ENCODE data around the gene PIK3AP1. TPM values are rescaled to one million over a fixed set of nuclear protein-coding genes. Genes with fewer than 3 reads are reported as not detected.
"Not testable (repeated sequence)": the region's sequence is repeated elsewhere in the genome, so short reads cannot be mapped to it uniquely, and the experiment has no call there.

The PIK3AP1 gene
- total and polyA plus RNA-seq, 4 donors = 27.3 to 137 (median 50.9) TPM

DNA sequence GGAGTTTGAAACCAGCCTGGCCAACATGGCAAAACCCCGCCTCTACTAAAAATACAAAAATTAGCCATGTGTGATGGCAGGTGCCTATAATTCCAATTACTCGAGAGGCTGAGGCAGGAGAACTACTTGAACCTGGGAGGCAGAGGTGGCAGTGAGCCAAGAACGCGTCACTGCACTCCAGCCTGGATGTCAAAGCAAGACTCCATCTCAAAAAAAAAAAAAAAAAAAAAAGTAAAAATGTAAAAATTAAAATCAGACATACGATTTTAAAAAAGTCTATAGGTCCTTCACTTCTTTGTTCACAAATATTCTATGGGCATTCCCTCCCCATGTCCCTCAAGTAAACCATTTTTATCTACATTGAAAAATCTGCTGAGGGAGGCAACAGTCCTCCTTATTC, 171.7 kb downstream of the PIK3AP1 start:
- Histone ChIP-seq H3K36me3 (ENCODE audit: control insufficient read depth in 4 of 4, insufficient read depth in 3 of 4, low read depth in 1 of 4, low read length in 3 of 4) (peaks cover 6 to 50% (median 42%) of the 10 kb centered on the region in 4 donors), H3K27me3 (ENCODE audit: control insufficient read depth in 4 of 4, insufficient read depth in 4 of 4, low read length in 3 of 4) (no peaks in the 10 kb centered on the region), H3K4me3 (ENCODE audit: low read depth in 1 of 3, low read length in 3 of 3) (no peak overlapping the region), H3K27ac (ENCODE audit: low read depth in 1 of 2, low read length in 2 of 2) (no peak overlapping the region), H3K9me3 (ENCODE audit: control insufficient read depth in 4 of 4, low read length in 3 of 4) (no peaks in the 10 kb centered on the region), H3K4me1 (ENCODE audit: control insufficient read depth in 4 of 4, insufficient read depth in 4 of 4, low read length in 3 of 4) (no peaks in the 10 kb centered on the region), H3K9ac (ENCODE audit: low read depth in 1 of 2, low read length in 2 of 2) (no peak overlapping the region)
- 90% methylated on average over 5 of the region's 5 CpGs for WGBS
- TF ChIP-seq SP1 (IDR thresholded peaks at IDR 0.05) (no peak), RAD21 (IDR thresholded peaks at IDR 0.05) (no peak), FOXA1 (IDR thresholded peaks at IDR 0.05) (no peak), TAF1 (conservative IDR thresholded peaks at IDR 0.05) (no peak), HNF4A (conservative IDR thresholded peaks at IDR 0.05) (no peak), HNF4G (IDR thresholded peaks at IDR 0.05) (no peak), JUND (IDR thresholded peaks at IDR 0.05) (no peak), RXRA (IDR thresholded peaks at IDR 0.05) (no peak), FOXA2 (IDR thresholded peaks at IDR 0.05) (no peak)
- TF ChIP-seq, protein P1, sequence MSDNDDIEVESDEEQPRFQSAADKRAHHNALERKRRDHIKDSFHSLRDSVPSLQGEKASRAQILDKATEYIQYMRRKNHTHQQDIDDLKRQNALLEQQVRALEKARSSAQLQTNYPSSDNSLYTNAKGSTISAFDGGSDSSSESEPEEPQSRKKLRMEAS (IDR thresholded peaks at IDR 0.05) = no peak
- TF ChIP-seq, protein P2, sequence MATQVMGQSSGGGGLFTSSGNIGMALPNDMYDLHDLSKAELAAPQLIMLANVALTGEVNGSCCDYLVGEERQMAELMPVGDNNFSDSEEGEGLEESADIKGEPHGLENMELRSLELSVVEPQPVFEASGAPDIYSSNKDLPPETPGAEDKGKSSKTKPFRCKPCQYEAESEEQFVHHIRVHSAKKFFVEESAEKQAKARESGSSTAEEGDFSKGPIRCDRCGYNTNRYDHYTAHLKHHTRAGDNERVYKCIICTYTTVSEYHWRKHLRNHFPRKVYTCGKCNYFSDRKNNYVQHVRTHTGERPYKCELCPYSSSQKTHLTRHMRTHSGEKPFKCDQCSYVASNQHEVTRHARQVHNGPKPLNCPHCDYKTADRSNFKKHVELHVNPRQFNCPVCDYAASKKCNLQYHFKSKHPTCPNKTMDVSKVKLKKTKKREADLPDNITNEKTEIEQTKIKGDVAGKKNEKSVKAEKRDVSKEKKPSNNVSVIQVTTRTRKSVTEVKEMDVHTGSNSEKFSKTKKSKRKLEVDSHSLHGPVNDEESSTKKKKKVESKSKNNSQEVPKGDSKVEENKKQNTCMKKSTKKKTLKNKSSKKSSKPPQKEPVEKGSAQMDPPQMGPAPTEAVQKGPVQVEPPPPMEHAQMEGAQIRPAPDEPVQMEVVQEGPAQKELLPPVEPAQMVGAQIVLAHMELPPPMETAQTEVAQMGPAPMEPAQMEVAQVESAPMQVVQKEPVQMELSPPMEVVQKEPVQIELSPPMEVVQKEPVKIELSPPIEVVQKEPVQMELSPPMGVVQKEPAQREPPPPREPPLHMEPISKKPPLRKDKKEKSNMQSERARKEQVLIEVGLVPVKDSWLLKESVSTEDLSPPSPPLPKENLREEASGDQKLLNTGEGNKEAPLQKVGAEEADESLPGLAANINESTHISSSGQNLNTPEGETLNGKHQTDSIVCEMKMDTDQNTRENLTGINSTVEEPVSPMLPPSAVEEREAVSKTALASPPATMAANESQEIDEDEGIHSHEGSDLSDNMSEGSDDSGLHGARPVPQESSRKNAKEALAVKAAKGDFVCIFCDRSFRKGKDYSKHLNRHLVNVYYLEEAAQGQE (IDR thresholded peaks at IDR 0.05) = no peak
- TF ChIP-seq, protein P3, sequence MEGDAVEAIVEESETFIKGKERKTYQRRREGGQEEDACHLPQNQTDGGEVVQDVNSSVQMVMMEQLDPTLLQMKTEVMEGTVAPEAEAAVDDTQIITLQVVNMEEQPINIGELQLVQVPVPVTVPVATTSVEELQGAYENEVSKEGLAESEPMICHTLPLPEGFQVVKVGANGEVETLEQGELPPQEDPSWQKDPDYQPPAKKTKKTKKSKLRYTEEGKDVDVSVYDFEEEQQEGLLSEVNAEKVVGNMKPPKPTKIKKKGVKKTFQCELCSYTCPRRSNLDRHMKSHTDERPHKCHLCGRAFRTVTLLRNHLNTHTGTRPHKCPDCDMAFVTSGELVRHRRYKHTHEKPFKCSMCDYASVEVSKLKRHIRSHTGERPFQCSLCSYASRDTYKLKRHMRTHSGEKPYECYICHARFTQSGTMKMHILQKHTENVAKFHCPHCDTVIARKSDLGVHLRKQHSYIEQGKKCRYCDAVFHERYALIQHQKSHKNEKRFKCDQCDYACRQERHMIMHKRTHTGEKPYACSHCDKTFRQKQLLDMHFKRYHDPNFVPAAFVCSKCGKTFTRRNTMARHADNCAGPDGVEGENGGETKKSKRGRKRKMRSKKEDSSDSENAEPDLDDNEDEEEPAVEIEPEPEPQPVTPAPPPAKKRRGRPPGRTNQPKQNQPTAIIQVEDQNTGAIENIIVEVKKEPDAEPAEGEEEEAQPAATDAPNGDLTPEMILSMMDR (IDR thresholded peaks at IDR 0.05; ENCODE audit: low read depth, low read length, missing input control) = no peak
- DNase-seq (ENCODE audit: low spot score) = no peak

DNA sequence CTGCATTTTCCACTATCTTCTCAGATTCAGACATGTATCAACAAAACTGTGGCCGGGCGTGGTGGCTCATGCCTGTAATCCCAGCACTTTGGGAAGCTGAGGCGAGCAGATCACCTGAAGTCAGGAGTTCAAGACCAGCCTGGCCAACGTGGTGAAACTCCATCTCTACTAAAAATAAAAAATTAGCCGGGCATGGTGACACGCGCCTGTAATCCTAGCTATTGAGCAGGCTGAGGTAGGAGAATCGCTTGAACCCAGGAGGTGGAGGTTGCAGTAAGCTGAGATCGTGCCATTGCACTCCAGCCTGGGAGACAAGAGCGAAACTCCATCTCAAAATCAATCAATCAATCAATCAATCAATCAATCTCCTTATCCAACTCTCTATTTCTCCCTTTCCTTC, 174.8 kb downstream of the PIK3AP1 start:
- H3K4me1 ChIP-seq (ENCODE audit: control insufficient read depth in 4 of 4, insufficient read depth in 4 of 4, low read length in 3 of 4); H3K27me3 ChIP-seq (ENCODE audit: control insufficient read depth in 4 of 4, insufficient read depth in 4 of 4, low read length in 3 of 4); H3K4me3 ChIP-seq (ENCODE audit: low read depth in 1 of 3, low read length in 3 of 3); H3K9ac ChIP-seq (ENCODE audit: low read depth in 1 of 2, low read length in 2 of 2); H3K9me3 ChIP-seq (ENCODE audit: control insufficient read depth in 4 of 4, low read length in 3 of 4); H3K27ac ChIP-seq (ENCODE audit: low read depth in 1 of 2, low read length in 2 of 2); DNase-seq (ENCODE audit: low spot score): not testable (repeated sequence)
- 97% methylated on average over 10 of the region's 10 CpGs for WGBS
- H3K36me3 ChIP-seq (ENCODE audit: control insufficient read depth in 4 of 4, insufficient read depth in 3 of 4, low read depth in 1 of 4, low read length in 3 of 4) = peaks cover 6 to 40% (median 35%) of the 10 kb centered on the region in 4 donors

Small RNA genes lying within 50 kb of the gene (small RNA-seq; reads per million reads assigned to genes)
- gene RNA5SP324 (0.13 reads per million), gene RNU6-1274P (not detected)

Other genes starting within 250 kb of the PIK3AP1 start
- gene TLL2, start 206.6 kb downstream of the PIK3AP1 start, total RNA-seq = under 1 TPM; 0.08 to 0.19 TPM
- gene TLL2, start 206.6 kb downstream of the PIK3AP1 start, polyA plus RNA-seq = under 1 TPM in 1 of 2 donors, not detected in 1; 0.06 TPM
- gene TM9SF3, start 133.5 kb downstream of the PIK3AP1 start, total RNA-seq = 100 to 1,000 TPM in 1 of 2 donors, 10 to 100 TPM in 1; 72.9 to 115 TPM
- 10 to 100 TPM; 20.5 to 37.9 TPM for gene TM9SF3, start 133.5 kb downstream of the PIK3AP1 start, polyA plus RNA-seq
- gene LCOR, start 111.8 kb upstream of the PIK3AP1 start, total RNA-seq = 10 to 100 TPM; 21.6 to 31.2 TPM
- gene LCOR, start 111.8 kb upstream of the PIK3AP1 start, polyA plus RNA-seq = 1 to 10 TPM; 2.5 to 7.4 TPM